ENCODE measurements around the gene INPP5D. TPM values are rescaled to one million over a fixed set of nuclear protein-coding genes. Genes with fewer than 3 reads are reported as not detected.

INPP5D gene
- total RNA-seq, 1 experiment from 2014 or later = 12.7 TPM

DNA sequence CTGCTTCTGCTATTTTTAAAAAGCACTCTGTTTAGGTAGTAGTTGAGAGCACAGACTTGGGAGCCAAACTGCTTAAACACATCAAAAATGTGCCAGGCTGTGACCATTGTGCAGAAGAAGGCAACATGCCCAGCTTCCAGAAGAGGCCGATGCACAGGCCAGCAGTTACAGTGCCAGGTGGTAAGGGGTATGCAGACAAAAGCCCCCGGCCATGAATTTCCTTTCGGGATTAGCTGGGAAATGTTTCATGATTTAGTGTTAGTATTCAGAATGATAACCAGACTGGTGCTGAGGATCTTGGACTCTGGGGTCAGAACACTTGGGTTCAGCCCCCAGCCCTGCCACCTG is 151.4 kb downstream of the INPP5D start:
- no peaks in the 10 kb centered on the region for H3K79me1 ChIP-seq (ENCODE audit: insufficient read depth, low read depth, low read length, poor library complexity, severe bottlenecking)
- H3K36me3 Mint-ChIP-seq (ENCODE audit: insufficient read depth in 1 of 3, low read depth in 3 of 3) = peaks cover 0 to 2% (median 0%) of the 10 kb centered on the region in 3 experiments; a peak in 2 of 7 replicates
- no peak overlapping the region for H2BK15ac ChIP-seq (ENCODE audit: low read depth, low read length)
- no CpG with 5 or more reads among the region's 3 CpGs for WGBS (ENCODE audit: extremely low coverage, insufficient read length, low lambda C conversion rate)
- H3K18ac ChIP-seq (ENCODE audit: insufficient read length, low read depth, low read length) = no peak overlapping the region
- no peak overlapping the region for H4K8ac ChIP-seq (replicated peaks; ENCODE audit: insufficient read length, low read depth, low read length)
- peaks cover 4% of the 10 kb centered on the region for H3K27me3 Mint-ChIP-seq (ENCODE audit: low read depth)
- H2AFZ ChIP-seq (ENCODE audit: low read length) = no peak overlapping the region
- H3K56ac ChIP-seq (ENCODE audit: insufficient read length, low read depth, low read length) = no peak overlapping the region
- H3K14ac ChIP-seq (ENCODE audit: insufficient read depth, low read length) = no peak overlapping the region
- no peak for DNase-seq
- H3T11ph ChIP-seq (ENCODE audit: low read length) = no peak overlapping the region
- no peak overlapping the region for H2BK12ac ChIP-seq (ENCODE audit: insufficient read length, low read depth, low read length)
- TF ChIP-seq, protein P1, sequence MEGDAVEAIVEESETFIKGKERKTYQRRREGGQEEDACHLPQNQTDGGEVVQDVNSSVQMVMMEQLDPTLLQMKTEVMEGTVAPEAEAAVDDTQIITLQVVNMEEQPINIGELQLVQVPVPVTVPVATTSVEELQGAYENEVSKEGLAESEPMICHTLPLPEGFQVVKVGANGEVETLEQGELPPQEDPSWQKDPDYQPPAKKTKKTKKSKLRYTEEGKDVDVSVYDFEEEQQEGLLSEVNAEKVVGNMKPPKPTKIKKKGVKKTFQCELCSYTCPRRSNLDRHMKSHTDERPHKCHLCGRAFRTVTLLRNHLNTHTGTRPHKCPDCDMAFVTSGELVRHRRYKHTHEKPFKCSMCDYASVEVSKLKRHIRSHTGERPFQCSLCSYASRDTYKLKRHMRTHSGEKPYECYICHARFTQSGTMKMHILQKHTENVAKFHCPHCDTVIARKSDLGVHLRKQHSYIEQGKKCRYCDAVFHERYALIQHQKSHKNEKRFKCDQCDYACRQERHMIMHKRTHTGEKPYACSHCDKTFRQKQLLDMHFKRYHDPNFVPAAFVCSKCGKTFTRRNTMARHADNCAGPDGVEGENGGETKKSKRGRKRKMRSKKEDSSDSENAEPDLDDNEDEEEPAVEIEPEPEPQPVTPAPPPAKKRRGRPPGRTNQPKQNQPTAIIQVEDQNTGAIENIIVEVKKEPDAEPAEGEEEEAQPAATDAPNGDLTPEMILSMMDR (conservative IDR thresholded peaks at IDR 0.05) = no peak
- no peak overlapping the region for H2AK5ac ChIP-seq (ENCODE audit: insufficient read length, low read length)
- no peak overlapping the region for H3K4me2 ChIP-seq (ENCODE audit: insufficient read depth, insufficient read length, low read length)
- H3K4me3 Mint-ChIP-seq = no peak overlapping the region
- H2BK20ac ChIP-seq (ENCODE audit: low read depth, low read length, poor library complexity, severe bottlenecking) = no peak overlapping the region
- no peaks in the 10 kb centered on the region; a peak in 1 of 5 replicates for H3K9me3 Mint-ChIP-seq
- no peaks in the 10 kb centered on the region for H3K79me2 ChIP-seq (ENCODE audit: insufficient read depth, low read length)
- peaks cover 40 to 41% of the 10 kb centered on the region in 2 experiments for H3K4me1 Mint-ChIP-seq
- H3K4ac ChIP-seq (ENCODE audit: low read depth, low read length) = no peak overlapping the region
- H3K27ac ChIP-seq (ENCODE audit: insufficient read length, low read depth, low read length) = no peak overlapping the region
- no peak overlapping the region for H3K9ac ChIP-seq (ENCODE audit: extremely low read depth, insufficient read length, low read length)
- H3K23ac ChIP-seq (ENCODE audit: insufficient read length, low read depth, low read length) = no peak overlapping the region
- H3K23me2 ChIP-seq (ENCODE audit: insufficient read length, low read depth, low read length, poor library complexity, severe bottlenecking) = no peaks in the 10 kb centered on the region
- H3K27ac Mint-ChIP-seq = no peak overlapping the region
- H3K4me1 ChIP-seq (ENCODE audit: insufficient read depth, low read length) = peaks cover 8% of the 10 kb centered on the region; the same call in 1 of the 2 replicates
- no peak overlapping the region for H4K5ac ChIP-seq (ENCODE audit: insufficient read length, low read depth, low read length)
- H4K91ac ChIP-seq (ENCODE audit: insufficient read length, low read depth, low read length) = no peak overlapping the region
- H2BK5ac ChIP-seq (ENCODE audit: insufficient read length, low read length) = no peak overlapping the region
- no peaks in the 10 kb centered on the region for H4K20me1 ChIP-seq (ENCODE audit: control insufficient read depth, insufficient read depth, insufficient read length)
- no peak overlapping the region for H2BK120ac ChIP-seq (ENCODE audit: low read depth, low read length, poor library complexity, severe bottlenecking)
- no peaks in the 10 kb centered on the region for H3K27me3 ChIP-seq (ENCODE audit: insufficient read depth, low read length)
- H3K9me3 ChIP-seq (ENCODE audit: control insufficient read depth, low read depth, low read length) = no peaks in the 10 kb centered on the region
